Hippocampal formation (tissue), 2 donors: ENCODE measurements around the gene ATAD1.
"Not testable (repeated sequence)": the region's sequence is repeated elsewhere in the genome, so short reads cannot be mapped to it uniquely, and the experiment has no call there.

Experiments used
- DNase-seq, 2 donors: peaks; one replicate each; lab custom pipeline; 2025; lab: John Stamatoyannopoulos, UW

Gene ATAD1

GRCh38 chr10:87803831-87804230, 14.2 kb downstream of the ATAD1 start:
- no peak for DNase-seq

GRCh38 chr10:87803328-87803727, 14.7 kb downstream of the ATAD1 start:
- no peak for DNase-seq

- DNase-seq, result not testable (repeated sequence)
Measured at GRCh38 chr10:87801813-87802435, 16.1 kb downstream of the ATAD1 start.

- no peak for DNase-seq
Measured at GRCh38 chr10:87799860-87800259, 18.2 kb downstream of the ATAD1 start.

GRCh38 chr10:87798082-87798481, 19.9 kb downstream of the ATAD1 start:
- DNase-seq, result no peak

- DNase-seq, result no peak
Measured at GRCh38 chr10:87794285-87794684, 23.7 kb downstream of the ATAD1 start.

GRCh38 chr10:87790185-87790584, 27.8 kb downstream of the ATAD1 start:
- DNase-seq, result no peak

- no peak for DNase-seq
Measured at GRCh38 chr10:87786421-87786820, 31.6 kb downstream of the ATAD1 start.

- no peak for DNase-seq
Measured at GRCh38 chr10:87782721-87783120, 35.3 kb downstream of the ATAD1 start.

GRCh38 chr10:87781545-87781944, 36.5 kb downstream of the ATAD1 start:
- no peak for DNase-seq

- DNase-seq, result no peak
Measured at GRCh38 chr10:87776328-87776727, 41.7 kb downstream of the ATAD1 start.

GRCh38 chr10:87775766-87776165, 42.3 kb downstream of the ATAD1 start:
- DNase-seq, result no peak

- peak in 1 of 2 donors; percentile 14 for DNase-seq
Measured at GRCh38 chr10:87771871-87772500, 46.0 kb downstream of the ATAD1 start.

- no peak for DNase-seq
Measured at GRCh38 chr10:87767253-87767652, 50.8 kb downstream of the ATAD1 start.

- DNase-seq, result no peak
Measured at GRCh38 chr10:87765666-87766376, 52.2 kb downstream of the ATAD1 start.

GRCh38 chr10:87764072-87764934, 53.7 kb downstream of the ATAD1 start:
- no peak for DNase-seq

GRCh38 chr10:87763086-87763861, 54.8 kb downstream of the ATAD1 start:
- no peak for DNase-seq

- no peak for DNase-seq
Measured at GRCh38 chr10:87761892-87762291, 56.1 kb downstream of the ATAD1 start.

GRCh38 chr10:87761153-87761552, 56.9 kb downstream of the ATAD1 start:
- no peak for DNase-seq

- no peak for DNase-seq
Measured at GRCh38 chr10:87760195-87760905, 57.7 kb downstream of the ATAD1 start.

- DNase-seq, result no peak
Measured at GRCh38 chr10:87759551-87759950, 58.5 kb downstream of the ATAD1 start.
